Prostate gland (tissue), 2 donors: ENCODE data around the gene IKZF4.

Experiments
- POLR2A ChIP-seq: fragments of 450-650 bp; IDR thresholded peaks from one replicate; pipeline ENCODE4 v1.6.1; 2016; ENCODE audit warnings: antibody characterized with exemption, mild to moderate bottlenecking
- TF ChIP-seq, protein P1 (sequence below), 4 experiments: fragments of 200-600 bp in 2 of 4; fragments of 450-650 bp in 2 of 4; sonication (generic) in 2 of 4; IDR thresholded peaks; 1 replicate in 3 of 4; 2 replicates in 1 of 4; pipeline ENCODE4 v1.5.1; 2016 to 2019; ENCODE audit warnings: antibody characterized with exemption in 4 of 4, mild to moderate bottlenecking in 2 of 4, moderate library complexity in 2 of 4

DNA sequence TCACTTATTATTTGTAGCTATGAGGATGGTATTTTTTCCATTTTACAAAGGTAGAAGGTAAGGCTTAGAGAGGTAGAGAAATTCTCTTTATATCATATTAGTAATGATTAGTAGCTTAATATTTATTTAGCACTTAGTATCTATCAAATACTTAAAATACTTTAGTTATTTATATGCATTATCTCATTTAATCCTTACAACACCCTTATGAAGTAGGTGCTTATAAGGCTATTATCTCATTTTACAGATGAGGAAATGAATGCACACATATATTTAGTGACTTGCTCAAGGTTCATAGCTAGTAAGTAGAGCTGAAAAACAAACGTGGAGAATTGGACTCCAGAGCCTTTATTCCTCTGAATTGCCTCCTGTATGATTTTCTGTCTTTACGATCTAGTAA, 36.0 kb upstream of the IKZF4 start:
- TF ChIP-seq, protein P1, sequence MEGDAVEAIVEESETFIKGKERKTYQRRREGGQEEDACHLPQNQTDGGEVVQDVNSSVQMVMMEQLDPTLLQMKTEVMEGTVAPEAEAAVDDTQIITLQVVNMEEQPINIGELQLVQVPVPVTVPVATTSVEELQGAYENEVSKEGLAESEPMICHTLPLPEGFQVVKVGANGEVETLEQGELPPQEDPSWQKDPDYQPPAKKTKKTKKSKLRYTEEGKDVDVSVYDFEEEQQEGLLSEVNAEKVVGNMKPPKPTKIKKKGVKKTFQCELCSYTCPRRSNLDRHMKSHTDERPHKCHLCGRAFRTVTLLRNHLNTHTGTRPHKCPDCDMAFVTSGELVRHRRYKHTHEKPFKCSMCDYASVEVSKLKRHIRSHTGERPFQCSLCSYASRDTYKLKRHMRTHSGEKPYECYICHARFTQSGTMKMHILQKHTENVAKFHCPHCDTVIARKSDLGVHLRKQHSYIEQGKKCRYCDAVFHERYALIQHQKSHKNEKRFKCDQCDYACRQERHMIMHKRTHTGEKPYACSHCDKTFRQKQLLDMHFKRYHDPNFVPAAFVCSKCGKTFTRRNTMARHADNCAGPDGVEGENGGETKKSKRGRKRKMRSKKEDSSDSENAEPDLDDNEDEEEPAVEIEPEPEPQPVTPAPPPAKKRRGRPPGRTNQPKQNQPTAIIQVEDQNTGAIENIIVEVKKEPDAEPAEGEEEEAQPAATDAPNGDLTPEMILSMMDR (IDR thresholded peaks at IDR 0.05): no peak
- no peak for TF ChIP-seq POLR2A
